Liver (tissue), 9 donors: ENCODE data around the gene PSMD14. TPM values are rescaled to one million over a fixed set of nuclear protein-coding genes. Genes with fewer than 3 reads are reported as not detected.

ENCODE experiments used
- DNase-seq: peaks from one replicate; pipeline ENCODE4 v3.0.0-alpha.2; 2017; ENCODE audit warnings: low spot score
- H3K27ac ChIP-seq, 2 donors: one replicate each; pipeline ENCODE4 v1.7.0; 2013; ENCODE audit warnings: inconsistent platforms in 2 of 2, low read length in 2 of 2, control low read depth in 1 of 2, low read depth in 1 of 2, mild to moderate bottlenecking in 1 of 2
- H3K27me3 ChIP-seq, 4 donors: one replicate each; pipeline versions ENCODE4 v1.6.1 to v1.7.0; 2013; ENCODE audit warnings: low read length in 3 of 4, inconsistent platforms in 1 of 4, mild to moderate bottlenecking in 1 of 4, moderate library complexity in 1 of 4; ENCODE audit not compliant: control insufficient read depth in 4 of 4, insufficient read depth in 4 of 4
- H3K36me3 ChIP-seq, 4 donors: one replicate each; pipeline versions ENCODE4 v1.6.1 to v1.7.0; 2013; ENCODE audit warnings: low read length in 3 of 4, mild to moderate bottlenecking in 3 of 4, low read depth in 1 of 4, moderate library complexity in 1 of 4; ENCODE audit not compliant: control insufficient read depth in 4 of 4, insufficient read depth in 3 of 4
- H3K4me1 ChIP-seq, 4 donors: one replicate each; pipeline versions ENCODE4 v1.6.1 to v1.7.0; 2013; ENCODE audit warnings: low read length in 3 of 4, mild to moderate bottlenecking in 3 of 4, moderate library complexity in 1 of 4; ENCODE audit not compliant: control insufficient read depth in 4 of 4, insufficient read depth in 4 of 4
- H3K4me3 ChIP-seq, 3 donors: one replicate each; pipeline versions ENCODE4 v1.6.1 to v1.7.0; 2013; ENCODE audit warnings: low read length in 3 of 3, control low read depth in 1 of 3, low read depth in 1 of 3, mild to moderate bottlenecking in 1 of 3
- H3K9ac ChIP-seq, 2 donors: one replicate each; pipeline ENCODE4 v1.7.0; 2013; ENCODE audit warnings: low read length in 2 of 2, mild to moderate bottlenecking in 2 of 2, moderate library complexity in 2 of 2, control low read depth in 1 of 2, low read depth in 1 of 2
- H3K9me3 ChIP-seq, 4 donors: one replicate each; pipeline versions ENCODE4 v1.6.1 to v1.7.0; 2013; ENCODE audit warnings: low read length in 3 of 4; ENCODE audit not compliant: control insufficient read depth in 4 of 4
- ATF3 ChIP-seq: IDR thresholded peaks from 2 replicates; pipeline ENCODE4 v1.6.1; 2016; ENCODE audit warnings: antibody characterized with exemption
- CTCF ChIP-seq: fragments of 150-350 bp; IDR thresholded peaks from 2 replicates; pipeline ENCODE4 v1.5.1; 2017; ENCODE audit warnings: improper control_type of control experiment, low read depth, low read length; ENCODE audit not compliant: missing input control
- EGR1 ChIP-seq, 2 donors: IDR thresholded peaks; 2 replicates each; pipeline ENCODE4 v1.6.1; 2016 to 2018; ENCODE audit warnings: antibody characterized with exemption in 2 of 2, low read depth in 2 of 2
- FOXA1 ChIP-seq: IDR thresholded peaks from 2 replicates; pipeline ENCODE4 v1.6.1; 2016; ENCODE audit warnings: antibody characterized with exemption
- FOXA2 ChIP-seq: IDR thresholded peaks from 2 replicates; pipeline ENCODE4 v1.6.1; 2016; ENCODE audit warnings: antibody characterized with exemption
- GABPA ChIP-seq, 2 donors: IDR thresholded peaks in 1 of 2; conservative IDR thresholded peaks in 1 of 2; 2 replicates each; pipeline ENCODE4 v1.6.1; 2016; ENCODE audit warnings: antibody characterized with exemption in 2 of 2, mild to moderate bottlenecking in 1 of 2, moderate library complexity in 1 of 2
- HNF4A ChIP-seq, 2 donors: conservative IDR thresholded peaks; 2 replicates each; pipeline ENCODE4 v1.6.1; 2016; ENCODE audit warnings: antibody characterized with exemption in 2 of 2, mild to moderate bottlenecking in 2 of 2
- HNF4G ChIP-seq: IDR thresholded peaks from 2 replicates; pipeline ENCODE4 v1.6.1; 2016; ENCODE audit warnings: antibody characterized with exemption
- JUND ChIP-seq, 2 donors: IDR thresholded peaks; 2 replicates each; pipeline ENCODE4 v1.6.1; 2016; ENCODE audit warnings: antibody characterized with exemption in 2 of 2
- NR2F2 ChIP-seq: IDR thresholded peaks from 2 replicates; pipeline ENCODE4 v1.6.1; 2016; ENCODE audit warnings: antibody characterized with exemption
- RAD21 ChIP-seq, 2 donors: IDR thresholded peaks; 2 replicates each; pipeline ENCODE4 v1.6.1; 2016; ENCODE audit warnings: antibody characterized with exemption in 2 of 2, mild to moderate bottlenecking in 2 of 2
- REST ChIP-seq: IDR thresholded peaks from 2 replicates; pipeline ENCODE4 v1.6.1; 2016; ENCODE audit warnings: antibody characterized with exemption, mild to moderate bottlenecking
- RXRA ChIP-seq, 2 donors: IDR thresholded peaks; 2 replicates each; pipeline ENCODE4 v1.6.1; 2017 to 2018; ENCODE audit warnings: antibody characterized with exemption in 2 of 2, mild to moderate bottlenecking in 1 of 2
- SP1 ChIP-seq: IDR thresholded peaks from 2 replicates; pipeline ENCODE4 v1.6.1; 2018; ENCODE audit warnings: antibody characterized with exemption, mild to moderate bottlenecking
- TAF1 ChIP-seq: conservative IDR thresholded peaks from 2 replicates; pipeline ENCODE4 v1.6.1; 2016; ENCODE audit warnings: antibody characterized with exemption, mild to moderate bottlenecking
- YY1 ChIP-seq: IDR thresholded peaks from 2 replicates; pipeline ENCODE4 v1.6.1; 2016; ENCODE audit warnings: antibody characterized with exemption, mild to moderate bottlenecking
- WGBS: extraction: QIAGEN DNeasy Blood & Tissue Kit; methylation state at CpG from one replicate; pipeline ENCODE4 v1.1.7; 2013; 5-methylcytosine and 5-hydroxymethylcytosine counted together
- polyA plus RNA-seq, 2 donors: library from polyadenylated mRNA; stranded (reverse) in 1 of 2; unstranded in 1 of 2; fragments of 200-250 nt in 1 of 2; fragments of >200 nt in 1 of 2; fragmentation: Nextera tagmentation in 1 of 2; extraction: Ambion mirVana in 1 of 2; gene quantifications; one replicate each; pipeline versions ENCODE4 v1.2.1 to v1.2.3, GENCODE V29; 2013 to 2015
- total RNA-seq, 2 donors: library from RNA; depleted of rRNA; stranded (reverse); fragments of >200 nt; gene quantifications; one replicate each; pipeline ENCODE4 v1.2.3, GENCODE V29; 2014
- TF ChIP-seq, protein P1 (sequence below): IDR thresholded peaks from 2 replicates; pipeline ENCODE4 v1.6.1; 2016; ENCODE audit warnings: antibody characterized with exemption
- TF ChIP-seq, protein P2 (sequence below): IDR thresholded peaks from 2 replicates; pipeline ENCODE4 v1.6.1; 2016; ENCODE audit warnings: antibody characterized with exemption
- donor health status: healthy.
- donor health status: healthy.
- donor health status: healthy.
- donor health status: healthy.
- donor health status: healthy.

The PSMD14 gene
- total and polyA plus RNA-seq, 4 donors, result 32.0 to 37.9 (median 33.7) TPM

DNA sequence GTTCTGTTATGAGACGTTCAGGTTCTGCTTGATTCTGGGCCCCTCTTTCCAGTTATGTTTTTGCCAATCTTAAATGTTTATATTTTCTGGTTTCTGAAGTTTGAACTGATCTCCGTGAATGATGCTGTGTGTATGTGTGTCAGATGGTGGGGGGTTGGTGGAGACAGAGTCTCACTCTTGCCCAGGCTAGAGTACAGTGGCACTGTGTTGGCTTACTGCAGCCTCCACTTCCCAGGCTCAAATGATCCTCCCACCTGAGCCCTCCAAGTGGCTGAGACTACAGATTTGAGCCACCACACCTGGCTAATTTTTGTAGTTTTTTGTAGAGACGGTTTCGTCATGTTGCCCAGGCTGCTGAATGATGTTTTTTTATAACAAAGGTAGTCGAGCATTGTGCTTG lies 45.9 kb downstream of the PSMD14 start:
- Histone ChIP-seq H3K4me3 (no peak overlapping the region), H3K36me3 (no peaks in the 10 kb centered on the region), H3K9me3 (no peaks in the 10 kb centered on the region), H3K4me1 (no peaks in the 10 kb centered on the region), H3K9ac (no peak overlapping the region), H3K27me3 (no peaks in the 10 kb centered on the region), H3K27ac (no peak overlapping the region)
- whole genome bisulfite sequencing, result 94% methylated on average over 5 of the region's 5 CpGs
- TF ChIP-seq EGR1 (IDR thresholded peaks at IDR 0.05; ENCODE audit: low read depth in 2 of 2), result no peak
- TF ChIP-seq TAF1, result no peak
- TF ChIP-seq SP1, result no peak
- TF ChIP-seq HNF4G, result no peak
- TF ChIP-seq CTCF, result no peak
- TF ChIP-seq, protein P1, sequence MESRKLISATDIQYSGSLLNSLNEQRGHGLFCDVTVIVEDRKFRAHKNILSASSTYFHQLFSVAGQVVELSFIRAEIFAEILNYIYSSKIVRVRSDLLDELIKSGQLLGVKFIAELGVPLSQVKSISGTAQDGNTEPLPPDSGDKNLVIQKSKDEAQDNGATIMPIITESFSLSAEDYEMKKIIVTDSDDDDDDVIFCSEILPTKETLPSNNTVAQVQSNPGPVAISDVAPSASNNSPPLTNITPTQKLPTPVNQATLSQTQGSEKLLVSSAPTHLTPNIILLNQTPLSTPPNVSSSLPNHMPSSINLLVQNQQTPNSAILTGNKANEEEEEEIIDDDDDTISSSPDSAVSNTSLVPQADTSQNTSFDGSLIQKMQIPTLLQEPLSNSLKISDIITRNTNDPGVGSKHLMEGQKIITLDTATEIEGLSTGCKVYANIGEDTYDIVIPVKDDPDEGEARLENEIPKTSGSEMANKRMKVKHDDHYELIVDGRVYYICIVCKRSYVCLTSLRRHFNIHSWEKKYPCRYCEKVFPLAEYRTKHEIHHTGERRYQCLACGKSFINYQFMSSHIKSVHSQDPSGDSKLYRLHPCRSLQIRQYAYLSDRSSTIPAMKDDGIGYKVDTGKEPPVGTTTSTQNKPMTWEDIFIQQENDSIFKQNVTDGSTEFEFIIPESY, result no peak
- TF ChIP-seq ATF3, result no peak
- no peak for TF ChIP-seq HNF4A (conservative IDR thresholded peaks at IDR 0.05)
- TF ChIP-seq, protein P2, sequence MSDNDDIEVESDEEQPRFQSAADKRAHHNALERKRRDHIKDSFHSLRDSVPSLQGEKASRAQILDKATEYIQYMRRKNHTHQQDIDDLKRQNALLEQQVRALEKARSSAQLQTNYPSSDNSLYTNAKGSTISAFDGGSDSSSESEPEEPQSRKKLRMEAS, result no peak
- no peak for TF ChIP-seq NR2F2
- no peak for TF ChIP-seq JUND (IDR thresholded peaks at IDR 0.05)
- no peak for TF ChIP-seq FOXA1
- TF ChIP-seq YY1, result no peak
- TF ChIP-seq GABPA (IDR thresholded peaks at IDR 0.05 in 1 of 2, conservative IDR thresholded peaks at IDR 0.05 in 1 of 2), result no peak
- no peak for TF ChIP-seq REST
- TF ChIP-seq FOXA2, result no peak
- no peak for TF ChIP-seq RXRA (IDR thresholded peaks at IDR 0.05)
- no peak for TF ChIP-seq RAD21 (IDR thresholded peaks at IDR 0.05)
- no peak for DNase-seq

DNA sequence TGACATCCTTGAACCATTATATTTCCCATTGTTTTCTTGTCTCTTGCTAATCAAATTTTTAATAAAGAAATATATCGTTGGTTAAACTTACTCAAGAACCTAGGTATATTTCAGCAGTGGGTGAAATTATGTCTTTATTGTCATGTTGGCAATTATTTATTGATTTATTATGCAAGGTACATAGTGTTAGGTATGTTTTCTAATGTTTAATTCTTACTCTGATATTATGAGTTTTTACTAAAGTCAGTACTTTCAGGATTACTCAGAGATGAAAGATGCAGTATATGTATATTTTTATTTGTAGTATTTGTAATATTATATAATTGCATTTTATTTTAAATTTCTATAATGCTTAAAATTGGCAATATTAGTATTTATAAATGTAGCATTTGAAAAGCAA lies 46.9 kb downstream of the PSMD14 start:
- Histone ChIP-seq H3K27me3 (no peaks in the 10 kb centered on the region), H3K36me3 (no peaks in the 10 kb centered on the region), H3K4me1 (no peaks in the 10 kb centered on the region), H3K9me3 (no peaks in the 10 kb centered on the region), H3K27ac (no peak overlapping the region), H3K4me3 (no peak overlapping the region), H3K9ac (no peak overlapping the region)
- WGBS, result 91% methylated on average over 1 of the region's 1 CpG
- no peak for DNase-seq
- no peak for TF ChIP-seq SP1
- TF ChIP-seq, protein P1, result no peak
- TF ChIP-seq FOXA2, result no peak
- TF ChIP-seq NR2F2, result no peak
- no peak for TF ChIP-seq GABPA (IDR thresholded peaks at IDR 0.05 in 1 of 2, conservative IDR thresholded peaks at IDR 0.05 in 1 of 2)
- TF ChIP-seq CTCF, result no peak
- TF ChIP-seq TAF1, result no peak
- TF ChIP-seq HNF4A (conservative IDR thresholded peaks at IDR 0.05), result no peak
- TF ChIP-seq FOXA1, result no peak
- TF ChIP-seq, protein P2, result no peak
- no peak for TF ChIP-seq EGR1 (IDR thresholded peaks at IDR 0.05; ENCODE audit: low read depth in 2 of 2)
